NOMO-1 treated with DMSO at 0.1 percent for 48 hours (cell line): ENCODE results near the gene HDAC7.

Experiments used
- DNase-seq: peaks from one replicate; lab custom pipeline; 2025; ENCODE audit not compliant: unreplicated experiment; lab: John Stamatoyannopoulos, UW

The HDAC7 gene

GRCh38 chr12:47779943-47780504, 39.7 kb downstream of the HDAC7 start:
- no peak for DNase-seq

DNA sequence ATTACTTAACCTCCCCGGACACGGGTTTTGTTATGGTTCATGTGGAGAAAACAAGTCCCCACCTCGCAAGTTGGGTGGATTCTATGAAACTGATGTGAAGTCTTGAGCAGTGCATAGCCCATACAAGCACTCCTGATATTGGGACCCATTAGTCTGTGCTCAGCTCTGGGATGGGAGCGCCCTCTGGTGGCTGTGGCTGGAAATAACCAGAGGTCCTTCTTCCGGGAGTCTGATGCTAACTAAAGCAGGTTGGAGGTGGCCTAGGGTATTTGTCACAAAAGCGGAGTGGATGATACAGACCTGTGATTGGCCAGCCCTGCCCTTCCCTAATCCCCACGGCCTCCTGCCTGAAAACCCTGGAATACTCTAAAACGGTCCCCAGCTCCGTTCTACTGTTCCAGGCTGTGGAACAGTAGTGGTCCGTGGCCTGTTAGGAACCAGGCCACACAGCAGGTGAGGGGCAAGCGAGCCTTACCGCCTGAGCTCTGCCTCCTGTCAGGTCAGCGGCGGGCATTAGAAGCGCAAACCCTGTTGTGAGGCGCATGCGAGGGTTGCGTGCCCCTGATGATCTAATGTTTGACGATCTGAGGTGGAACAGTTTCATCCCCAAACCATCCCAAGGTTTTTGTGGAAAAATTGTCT, 40.3 kb downstream of the HDAC7 start:
- DNase-seq = peak; percentile 71

GRCh38 chr12:47778881-47779280, 40.8 kb downstream of the HDAC7 start:
- no peak for DNase-seq

DNA sequence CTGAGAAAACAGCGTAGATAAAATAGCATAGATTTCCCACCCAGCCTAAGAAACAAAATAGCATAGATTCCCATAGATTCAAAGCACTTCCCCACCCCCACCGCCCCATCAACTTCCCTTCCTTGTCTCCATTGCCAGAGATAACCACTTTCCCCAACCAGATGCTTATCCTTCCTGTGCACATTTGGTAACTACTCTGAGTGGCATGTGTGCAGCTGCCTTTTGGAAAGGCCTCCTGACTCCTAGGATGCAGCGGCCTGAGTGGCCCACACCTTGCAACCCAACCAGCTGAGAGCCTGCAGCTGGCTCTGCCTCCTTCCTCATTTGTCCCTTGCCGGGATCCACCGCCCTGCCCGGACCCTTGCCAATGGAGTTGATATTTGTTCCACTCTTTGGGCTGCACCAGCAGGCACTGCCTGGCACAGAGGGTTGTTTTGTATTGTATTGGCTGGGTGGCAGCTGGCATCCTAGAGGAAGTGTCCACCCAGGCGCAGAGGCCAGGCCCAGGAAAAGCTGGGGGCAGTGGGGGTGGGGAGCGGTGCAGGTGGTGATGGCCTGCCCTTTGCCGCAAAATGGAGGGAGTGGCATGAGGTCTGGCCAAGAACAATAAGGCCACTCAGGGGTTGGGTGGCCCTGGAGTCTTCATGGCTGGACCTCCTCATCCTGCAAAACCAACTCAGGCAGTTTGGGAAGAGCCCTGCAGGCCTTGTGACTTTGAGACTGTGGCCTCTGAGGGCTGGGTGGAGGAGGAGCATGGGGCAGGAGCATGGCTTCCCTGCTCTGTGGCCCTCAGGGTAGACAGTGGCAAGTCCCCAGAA, 41.8 kb downstream of the HDAC7 start:
- DNase-seq = no peak

GRCh38 chr12:47777151-47777550, 42.6 kb downstream of the HDAC7 start:
- no peak for DNase-seq

GRCh38 chr12:47776471-47777143, 43.1 kb downstream of the HDAC7 start:
- peak; percentile 29 for DNase-seq

GRCh38 chr12:47775100-47775911, 44.4 kb downstream of the HDAC7 start:
- DNase-seq = peak; percentile 76

DNA sequence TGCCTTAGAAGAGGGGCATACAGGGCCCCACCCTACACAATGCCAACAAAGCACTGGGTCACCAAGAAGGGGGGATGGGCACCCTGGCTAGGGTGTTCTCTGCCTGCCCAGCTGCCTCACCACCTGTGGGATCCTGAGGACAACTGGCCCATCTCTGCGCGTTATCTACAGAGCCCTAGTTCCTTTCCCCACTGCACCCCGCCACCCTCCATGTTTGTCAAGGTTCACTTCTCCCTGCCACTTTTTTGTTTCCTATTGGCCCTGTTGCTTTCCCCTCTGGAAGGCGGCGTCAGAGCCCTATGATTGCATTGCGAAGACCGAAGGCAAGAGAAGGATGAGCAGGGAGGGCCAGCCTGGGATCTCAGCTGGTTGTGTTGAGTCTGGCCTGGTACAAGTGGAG, 45.0 kb downstream of the HDAC7 start:
- no peak for DNase-seq

DNA sequence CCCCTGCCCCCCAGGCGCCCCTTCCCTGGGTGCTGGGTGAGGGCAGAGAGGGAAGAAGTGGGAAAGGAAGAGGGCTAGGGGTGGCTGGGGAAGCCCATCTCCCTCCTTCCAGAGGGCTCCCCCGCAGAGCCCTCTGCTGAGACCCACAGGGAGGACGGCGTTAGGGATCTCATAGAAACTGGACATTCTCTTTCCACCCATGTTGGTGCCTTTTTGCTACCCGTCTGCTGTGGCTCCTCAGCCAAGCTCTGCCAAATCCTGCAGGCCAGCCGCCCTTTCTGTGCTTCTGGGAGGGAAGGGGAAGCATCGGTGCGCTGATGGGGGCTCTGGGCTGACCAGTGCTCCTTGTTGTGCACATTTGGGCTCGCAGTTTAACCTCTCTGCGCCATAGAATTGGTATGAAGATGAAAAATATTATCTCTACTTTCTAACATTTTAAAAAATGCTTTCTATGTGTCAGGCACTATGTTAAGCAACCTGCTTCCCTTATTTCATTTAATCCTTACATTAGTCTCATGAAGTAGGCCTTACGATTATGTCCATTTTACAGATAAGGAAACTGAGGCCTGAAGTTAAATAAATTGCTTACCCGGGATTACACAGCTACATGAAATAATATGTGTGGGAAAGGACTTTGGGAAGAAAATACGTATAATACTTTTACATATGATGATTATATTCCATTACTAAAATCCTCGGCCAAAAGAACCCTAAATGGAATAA, 45.7 kb downstream of the HDAC7 start:
- DNase-seq = no peak

- peak; percentile 53 for DNase-seq
Observed at GRCh38 chr12:47773062-47773857, 46.4 kb downstream of the HDAC7 start, which contains the start of gene SLC48A1. Gene SLC48A1 (plus strand): TSS chr12:47773238. CDS start chr12:47773305, 67 bp downstream.

GRCh38 chr12:47772738-47773061, 47.0 kb downstream of the HDAC7 start:
- DNase-seq = no peak

DNA sequence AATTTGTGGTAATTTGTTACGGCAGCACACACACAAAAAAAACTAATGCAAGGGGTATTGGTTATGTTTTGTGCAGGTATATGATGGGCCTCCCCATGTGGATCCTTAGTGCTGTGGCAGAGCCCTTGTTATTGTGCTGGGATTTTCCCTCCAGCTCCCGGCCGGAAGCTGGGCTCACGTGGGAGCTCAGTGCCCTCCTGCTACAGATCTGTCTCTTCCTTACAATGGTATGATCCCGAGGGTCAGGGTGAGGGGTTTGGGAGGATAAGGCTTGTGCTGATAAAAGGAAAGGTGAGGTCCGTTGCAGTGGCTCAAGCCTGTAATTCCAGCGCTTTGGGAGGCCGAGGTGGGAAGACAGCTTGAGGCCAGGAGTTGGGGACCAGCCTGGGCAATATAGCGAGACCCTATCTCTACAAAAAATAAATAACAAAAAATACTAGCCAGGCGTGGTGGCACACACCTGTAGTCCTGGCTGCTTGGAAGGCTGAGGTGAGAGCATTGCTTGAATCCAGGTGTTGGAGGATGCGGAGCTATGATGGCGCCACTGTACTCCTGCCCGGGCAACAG, 47.5 kb downstream of the HDAC7 start:
- no peak for DNase-seq

- no peak for DNase-seq
Observed at GRCh38 chr12:47771304-47771703, 48.4 kb downstream of the HDAC7 start.

DNA sequence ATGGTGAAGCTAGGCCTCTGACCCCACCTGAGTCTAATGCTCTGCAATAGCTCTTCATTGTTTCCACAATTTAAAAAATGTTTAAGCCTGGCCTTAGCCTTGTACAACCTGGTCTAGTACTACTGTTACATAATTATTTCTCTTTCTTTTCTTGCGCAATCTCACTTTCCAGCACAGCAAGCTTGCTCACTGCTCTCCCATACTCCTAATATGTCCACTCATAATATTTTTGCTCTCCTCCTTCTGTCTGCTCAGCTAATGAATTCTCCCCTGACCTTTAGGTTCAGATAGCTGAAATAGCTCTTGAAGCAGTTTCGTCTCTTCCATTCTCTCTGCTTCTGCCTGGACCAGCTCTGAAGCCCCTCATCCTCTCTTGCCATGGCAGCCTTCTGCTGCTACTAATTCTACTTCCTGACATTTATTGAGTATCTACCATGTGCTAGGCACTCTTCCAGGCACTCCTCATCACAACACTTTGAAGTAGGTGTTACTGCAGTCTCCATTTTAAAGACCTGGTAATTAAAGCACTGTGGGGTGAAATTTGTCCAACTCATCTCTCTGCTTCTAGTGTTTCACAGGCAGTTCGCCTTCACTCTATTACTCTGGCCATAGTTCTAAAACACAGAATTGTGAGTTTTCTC, 49.5 kb downstream of the HDAC7 start:
- DNase-seq = peak; percentile 89

- DNase-seq = no peak
Observed at GRCh38 chr12:47769234-47770085, 50.2 kb downstream of the HDAC7 start.

DNA sequence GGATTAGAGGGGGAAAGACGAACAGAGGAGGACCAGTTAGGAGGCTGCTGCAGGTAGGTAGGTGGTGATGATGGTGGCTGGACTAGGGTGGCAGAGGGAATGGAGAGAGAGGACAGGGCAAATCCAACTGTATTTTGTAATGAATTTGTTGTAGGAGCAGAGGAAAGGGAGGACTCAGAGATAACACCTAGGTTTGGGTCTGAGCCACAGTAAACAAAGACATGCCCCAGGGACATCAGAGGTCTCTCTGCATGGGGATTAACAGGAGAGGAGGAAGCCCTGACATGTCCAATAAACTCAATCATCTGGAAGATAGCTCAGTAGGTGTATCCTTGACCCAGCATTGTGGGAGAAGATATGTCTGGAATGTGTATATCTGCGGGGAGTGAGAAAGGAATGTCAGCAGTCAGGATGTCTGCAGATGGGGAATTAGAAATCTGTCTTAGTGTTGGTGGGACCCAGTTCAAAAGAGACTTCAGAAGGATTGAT, 51.3 kb downstream of the HDAC7 start:
- no peak for DNase-seq

DNA sequence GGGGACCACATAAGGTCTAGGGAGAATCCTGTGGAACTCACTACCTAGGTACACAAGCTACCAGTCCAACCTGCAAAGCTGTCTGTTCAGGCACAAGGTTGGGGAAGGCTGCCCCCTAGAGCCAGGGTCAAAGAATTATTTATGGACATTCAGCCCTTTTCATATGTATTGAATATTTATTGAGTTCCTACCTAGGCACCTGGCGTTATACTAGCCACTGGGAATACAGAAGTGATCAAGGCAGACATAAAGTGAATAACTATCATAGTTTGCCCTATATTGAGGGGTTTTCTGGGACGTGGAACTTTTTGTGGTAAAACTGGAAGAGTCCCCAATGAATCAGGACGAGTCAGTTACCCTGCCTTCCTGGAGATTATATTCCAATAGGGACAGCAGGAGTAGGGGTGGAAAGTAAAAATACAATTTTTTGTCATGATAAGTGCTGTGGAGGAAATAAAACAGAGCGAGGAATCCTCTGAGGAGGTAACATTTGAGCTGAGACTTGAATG, 52.4 kb downstream of the HDAC7 start:
- DNase-seq = peak; percentile 46
